HUES64 (cell line): ENCODE data around the gene VGLL3.

ENCODE experiments used
- H3K27ac ChIP-seq: 2 replicates; pipeline ENCODE4 v1.7.0; 2013; ENCODE audit warnings: low read depth, low read length, inconsistent platforms
- H3K27me3 ChIP-seq: 2 replicates; pipeline ENCODE4 v1.6.1; 2013; ENCODE audit warnings: mild to moderate bottlenecking, low read length; ENCODE audit not compliant: insufficient read depth
- H3K36me3 ChIP-seq: 2 replicates; pipeline ENCODE4 v1.6.1; 2013; ENCODE audit warnings: mild to moderate bottlenecking, low read length; ENCODE audit not compliant: insufficient read depth
- H3K4me1 ChIP-seq: 2 replicates; pipeline ENCODE4 v1.6.1; 2013; ENCODE audit warnings: mild to moderate bottlenecking, low read length, moderate library complexity; ENCODE audit not compliant: insufficient read depth
- H3K4me3 ChIP-seq: 2 replicates; pipeline ENCODE4 v1.5.1; 2013; ENCODE audit warnings: mild to moderate bottlenecking, low read length, moderate library complexity
- H3K9ac ChIP-seq: 2 replicates; pipeline ENCODE4 v1.6.1; 2013; ENCODE audit warnings: mild to moderate bottlenecking, low read depth, low read length
- H3K9me3 ChIP-seq: 2 replicates; pipeline ENCODE4 v1.6.1; 2013; ENCODE audit warnings: low read depth, low read length; ENCODE audit not compliant: insufficient read depth
- WGBS: fragments of 150-250, 120-280 bp; methylation state at CpG from one replicate; pipeline ENCODE4 v1.1.7; 2013; ENCODE audit warnings: missing lambda C conversion rate; 5-methylcytosine and 5-hydroxymethylcytosine counted together

The VGLL3 gene

GRCh38 chr3:86921971-86922680 lies 68.8 kb downstream of the VGLL3 start:
- Histone ChIP-seq H3K27ac (no peak overlapping the region), H3K36me3 (no peaks in the 10 kb centered on the region), H3K9me3 (no peaks in the 10 kb centered on the region), H3K4me3 (no peak overlapping the region), H3K4me1 (peaks cover 20% of the 10 kb centered on the region), H3K27me3 (no peaks in the 10 kb centered on the region), H3K9ac (no peak overlapping the region)
- 44% methylated on average over 1 of the region's 1 CpG for WGBS

- Histone ChIP-seq H3K27ac (no peak overlapping the region), H3K9ac (no peak overlapping the region), H3K36me3 (no peaks in the 10 kb centered on the region), H3K4me3 (no peak overlapping the region), H3K9me3 (no peaks in the 10 kb centered on the region), H3K27me3 (no peaks in the 10 kb centered on the region), H3K4me1 (no peaks in the 10 kb centered on the region)
- WGBS = 83% methylated on average over 2 of the region's 3 CpGs
Observed at GRCh38 chr3:86914670-86915069, 76.3 kb downstream of the VGLL3 start.

DNA sequence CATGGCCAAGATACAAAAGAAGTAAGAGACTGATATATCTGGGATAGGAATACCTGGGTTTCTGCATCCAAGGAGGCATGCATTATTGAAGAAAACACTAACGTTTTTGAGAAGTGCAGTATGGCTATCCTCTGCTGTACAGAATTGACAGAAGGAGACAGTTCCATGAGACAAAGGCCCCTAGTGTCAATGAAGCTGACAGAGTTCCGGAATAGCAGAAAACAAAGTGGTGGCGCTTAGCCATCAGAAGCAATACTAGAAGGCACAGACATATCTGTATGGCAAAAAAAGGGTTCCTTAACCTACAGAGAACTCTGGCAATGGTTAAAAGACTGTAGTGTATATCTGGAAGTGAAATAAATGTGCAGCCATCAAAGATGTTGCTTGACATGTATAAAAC lies 77.8 kb downstream of the VGLL3 start:
- H3K36me3 ChIP-seq = no peaks in the 10 kb centered on the region
- H3K4me1 ChIP-seq = no peaks in the 10 kb centered on the region
- no peaks in the 10 kb centered on the region for H3K9me3 ChIP-seq
- H3K4me3 ChIP-seq = no peak overlapping the region
- no peak overlapping the region for H3K27ac ChIP-seq
- no peak overlapping the region for H3K9ac ChIP-seq
- no peaks in the 10 kb centered on the region for H3K27me3 ChIP-seq
- 92% methylated on average over 3 of the region's 3 CpGs for WGBS

DNA sequence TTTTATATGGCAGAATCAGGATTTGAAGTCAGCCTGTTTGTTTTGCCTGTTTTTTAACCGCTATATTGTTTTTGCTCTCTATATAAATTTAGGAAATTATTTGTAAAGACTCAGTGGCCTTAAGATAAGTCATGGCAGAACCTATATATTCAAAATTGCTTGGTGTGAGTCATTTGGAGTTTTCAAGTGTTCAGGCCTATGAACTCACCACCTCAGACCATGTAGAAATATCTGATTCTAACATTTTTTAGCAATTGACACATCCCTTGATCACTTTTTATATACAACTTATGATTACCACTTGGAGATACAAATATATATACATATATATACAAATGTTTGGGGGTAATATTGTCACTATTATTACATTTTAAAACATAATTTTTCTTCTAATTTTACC lies 95.7 kb downstream of the VGLL3 start:
- Histone ChIP-seq H3K4me3 (no peak overlapping the region), H3K36me3 (no peaks in the 10 kb centered on the region), H3K27me3 (no peaks in the 10 kb centered on the region), H3K27ac (no peak overlapping the region), H3K9ac (no peak overlapping the region), H3K9me3 (no peaks in the 10 kb centered on the region), H3K4me1 (peaks cover 25% of the 10 kb centered on the region)
- WGBS = 100% methylated on average over 1 of the region's 1 CpG

GRCh38 chr3:86890741-86891396 lies 100.1 kb downstream of the VGLL3 start:
- no peaks in the 10 kb centered on the region for H3K27me3 ChIP-seq
- 47% methylated on average over 1 of the region's 1 CpG for WGBS
- peaks cover 34% of the 10 kb centered on the region for H3K4me1 ChIP-seq
- peak overlapping the region; percentile 21; the same call in 1 of the 2 replicates for H3K4me3 ChIP-seq
- no peaks in the 10 kb centered on the region for H3K36me3 ChIP-seq
- H3K27ac ChIP-seq = peak overlapping the region; percentile 90
- H3K9ac ChIP-seq = peak overlapping the region; percentile 58
- no peaks in the 10 kb centered on the region for H3K9me3 ChIP-seq
